SU-DHL-6 (cell line): Measurements from ENCODE around the gene TNNC1.

ENCODE experiments used
- H2AFZ ChIP-seq: fragments of 200-600 bp; sonication (generic); 2 replicates; pipeline ENCODE4 v1.6.1; 2014; ENCODE audit warnings: low read depth, mild to moderate bottlenecking, moderate library complexity, mixed read lengths, antibody characterized with exemption, low read length; ENCODE audit not compliant: severe bottlenecking
- H3F3A ChIP-seq: fragments of 200-600 bp; shearing (Covaris generic); 2 replicates; pipeline ENCODE4 v1.6.0; 2016; ENCODE audit warnings: antibody characterized with exemption, mild to moderate bottlenecking; ENCODE audit not compliant: insufficient read depth
- H3K27ac ChIP-seq: fragments of 200-600 bp; sonication (generic); 2 replicates; pipeline ENCODE4 v1.5.1; 2016; ENCODE audit warnings: low read depth, mild to moderate bottlenecking, low read length, moderate library complexity, mixed read lengths
- H3K27me3 ChIP-seq: fragments of 200-600 bp; sonication (generic), shearing (Covaris generic); 2 replicates; pipeline ENCODE4 v1.6.0; 2014; ENCODE audit warnings: mild to moderate bottlenecking, low read length
- H3K36me3 ChIP-seq: fragments of 200-600 bp; sonication (generic); 2 replicates; pipeline ENCODE4 v1.6.1; 2014; ENCODE audit warnings: mild to moderate bottlenecking, low read length, mixed read lengths
- H3K4me2 ChIP-seq: fragments of 300-600, 200-600 bp; shearing (Covaris generic), sonication (generic); 2 replicates; pipeline ENCODE4 v1.6.0; 2014; ENCODE audit warnings: low read length, low read depth, mild to moderate bottlenecking; ENCODE audit not compliant: poor library complexity, severe bottlenecking
- H3K4me3 ChIP-seq: fragments of 200-600 bp; sonication (generic); 2 replicates; pipeline ENCODE4 v1.5.1; 2014; ENCODE audit warnings: antibody characterized with exemption, low read length, mild to moderate bottlenecking, mixed read lengths; ENCODE audit not compliant: insufficient read depth, poor library complexity, severe bottlenecking
- H3K79me2 ChIP-seq: fragments of 200-600 bp; sonication (generic); 2 replicates; pipeline ENCODE4 v1.6.1; 2014; ENCODE audit warnings: mild to moderate bottlenecking, low read length, moderate library complexity; ENCODE audit not compliant: insufficient read depth
- H3K9ac ChIP-seq: fragments of 200-600 bp; sonication (generic); 2 replicates; pipeline ENCODE4 v1.7.0; 2014; ENCODE audit warnings: mild to moderate bottlenecking, low read length
- H3K9me2 ChIP-seq: fragments of 200-600 bp; sonication (generic); replicated peaks from 2 replicates; pipeline ENCODE4 v1.6.1; 2014; ENCODE audit warnings: low read length; ENCODE audit not compliant: insufficient read depth
- H3K9me3 ChIP-seq: fragments of 200-600 bp; sonication (generic); 2 replicates; pipeline ENCODE4 v1.6.1; 2014; ENCODE audit warnings: low read length, mixed read lengths; ENCODE audit not compliant: insufficient read depth
- H4K20me1 ChIP-seq: fragments of 200-600 bp; sonication (generic); 2 replicates; pipeline ENCODE4 v1.6.1; 2014; ENCODE audit warnings: low read depth, mild to moderate bottlenecking, antibody characterized with exemption, low read length, moderate library complexity, mixed read lengths
- EZH2phosphoT487 ChIP-seq: fragments of 200-600 bp; sonication (generic), shearing (Covaris generic); conservative IDR thresholded peaks from 2 replicates; pipeline ENCODE4 v1.6.1; 2018; ENCODE audit warnings: mild to moderate bottlenecking, antibody characterized with exemption, low read length, moderate library complexity, mixed read lengths
- TF ChIP-seq, protein P1 (sequence below): fragments of 200-600 bp; sonication (generic); IDR thresholded peaks from one replicate; pipeline ENCODE4 v1.5.1; 2017; ENCODE audit warnings: antibody characterized with exemption, mild to moderate bottlenecking, low read length, moderate library complexity; ENCODE audit not compliant: insufficient read depth, poor library complexity, severe bottlenecking

The TNNC1 gene

DNA sequence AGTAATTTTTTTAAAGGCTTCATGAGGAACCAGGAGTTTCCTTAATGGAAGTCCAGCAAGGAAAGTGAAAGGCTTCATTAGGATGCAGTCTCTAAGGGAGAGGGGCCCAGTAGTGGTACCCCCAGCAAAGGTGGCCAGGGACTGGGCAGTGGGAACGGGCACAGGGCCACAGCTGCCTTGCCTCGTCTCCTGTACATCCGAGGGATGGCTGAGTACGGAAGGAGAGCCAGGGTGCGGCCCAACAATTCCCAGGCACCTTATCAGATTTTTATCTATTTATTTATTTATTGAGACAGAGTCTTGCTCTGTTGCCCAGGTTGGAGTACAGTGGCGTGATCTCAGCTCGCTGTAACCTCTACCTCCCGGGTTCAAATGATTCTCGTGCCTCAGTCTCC lies 23.4 kb downstream of the TNNC1 start:
- Histone ChIP-seq H3K9me2 (no peaks in the 10 kb centered on the region), H3F3A (no peaks in the 10 kb centered on the region), H3K27me3 (no peaks in the 10 kb centered on the region), H3K4me2 (no peak overlapping the region), H3K27ac (no peak overlapping the region), H3K36me3 (no peaks in the 10 kb centered on the region), H3K79me2 (no peaks in the 10 kb centered on the region), H3K9me3 (no peaks in the 10 kb centered on the region), H3K4me3 (no peak overlapping the region), H2AFZ (no peak overlapping the region), H3K9ac (no peak overlapping the region), H4K20me1 (no peaks in the 10 kb centered on the region)
- TF ChIP-seq, protein P1, sequence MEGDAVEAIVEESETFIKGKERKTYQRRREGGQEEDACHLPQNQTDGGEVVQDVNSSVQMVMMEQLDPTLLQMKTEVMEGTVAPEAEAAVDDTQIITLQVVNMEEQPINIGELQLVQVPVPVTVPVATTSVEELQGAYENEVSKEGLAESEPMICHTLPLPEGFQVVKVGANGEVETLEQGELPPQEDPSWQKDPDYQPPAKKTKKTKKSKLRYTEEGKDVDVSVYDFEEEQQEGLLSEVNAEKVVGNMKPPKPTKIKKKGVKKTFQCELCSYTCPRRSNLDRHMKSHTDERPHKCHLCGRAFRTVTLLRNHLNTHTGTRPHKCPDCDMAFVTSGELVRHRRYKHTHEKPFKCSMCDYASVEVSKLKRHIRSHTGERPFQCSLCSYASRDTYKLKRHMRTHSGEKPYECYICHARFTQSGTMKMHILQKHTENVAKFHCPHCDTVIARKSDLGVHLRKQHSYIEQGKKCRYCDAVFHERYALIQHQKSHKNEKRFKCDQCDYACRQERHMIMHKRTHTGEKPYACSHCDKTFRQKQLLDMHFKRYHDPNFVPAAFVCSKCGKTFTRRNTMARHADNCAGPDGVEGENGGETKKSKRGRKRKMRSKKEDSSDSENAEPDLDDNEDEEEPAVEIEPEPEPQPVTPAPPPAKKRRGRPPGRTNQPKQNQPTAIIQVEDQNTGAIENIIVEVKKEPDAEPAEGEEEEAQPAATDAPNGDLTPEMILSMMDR, result no peak
- TF ChIP-seq EZH2phosphoT487, result no peak

DNA sequence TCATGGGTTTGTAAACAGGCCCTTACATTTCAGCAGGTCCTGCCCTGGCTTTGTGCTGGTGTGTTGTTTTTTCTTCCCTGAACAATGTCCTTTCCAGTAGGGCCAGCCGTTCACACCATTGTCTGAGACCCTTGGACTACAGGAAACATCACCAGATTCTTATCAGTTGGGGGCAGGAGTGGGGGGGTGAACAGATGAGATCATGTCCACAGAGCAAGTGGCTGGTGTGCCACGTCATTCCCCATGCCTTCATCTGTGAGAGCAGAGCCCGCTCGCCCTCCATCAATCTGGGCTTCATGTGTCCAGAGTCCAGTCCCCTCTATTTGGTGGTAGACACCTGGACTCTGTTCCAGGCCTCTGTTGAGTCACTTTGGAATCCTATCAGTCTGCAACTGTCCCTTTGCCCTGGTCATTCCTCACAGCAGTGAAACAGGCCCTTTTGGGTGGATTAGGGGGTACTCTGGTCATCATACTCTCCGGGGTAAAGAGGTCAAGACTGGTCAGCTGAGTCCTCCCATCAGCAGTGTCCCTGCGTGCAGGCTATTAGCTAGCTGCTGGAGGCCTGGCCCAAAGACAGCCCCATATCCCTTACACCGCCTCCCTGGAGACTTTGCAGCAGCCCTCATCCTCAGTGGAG lies 23.9 kb downstream of the TNNC1 start:
- H3K9ac ChIP-seq, result no peak overlapping the region
- no peaks in the 10 kb centered on the region for H3K9me2 ChIP-seq
- no peaks in the 10 kb centered on the region for H3K79me2 ChIP-seq
- no peaks in the 10 kb centered on the region for H3K9me3 ChIP-seq
- H3K4me3 ChIP-seq, result no peak overlapping the region
- TF ChIP-seq, protein P1, result no peak
- TF ChIP-seq EZH2phosphoT487, result no peak
- H3K4me2 ChIP-seq, result no peak overlapping the region
- no peaks in the 10 kb centered on the region for H3K27me3 ChIP-seq
- no peaks in the 10 kb centered on the region for H3K36me3 ChIP-seq
- no peak overlapping the region for H2AFZ ChIP-seq
- no peaks in the 10 kb centered on the region for H4K20me1 ChIP-seq
- no peak overlapping the region for H3K27ac ChIP-seq
- H3F3A ChIP-seq, result no peaks in the 10 kb centered on the region

DNA sequence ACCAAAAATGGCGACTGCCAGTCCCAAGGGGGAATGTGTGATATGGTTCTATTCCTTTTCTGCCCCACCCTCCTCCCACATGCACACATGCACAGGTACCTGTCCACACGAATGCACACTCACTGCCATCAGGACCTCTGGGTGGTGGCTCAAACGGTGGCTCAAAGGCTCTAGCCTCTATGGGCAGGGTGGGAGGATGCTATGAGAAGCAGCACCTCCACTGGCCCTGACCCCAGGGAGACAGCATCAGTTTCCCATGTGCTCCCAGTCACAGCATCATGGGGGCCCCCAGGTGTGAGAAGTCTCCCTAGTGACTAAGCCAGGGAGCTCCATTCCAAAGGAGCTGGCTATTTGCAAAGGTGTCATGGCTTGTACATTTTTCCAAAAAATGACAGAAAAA lies 24.8 kb downstream of the TNNC1 start:
- no peak overlapping the region for H3K4me3 ChIP-seq
- H3K9me2 ChIP-seq, result no peaks in the 10 kb centered on the region
- no peaks in the 10 kb centered on the region for H4K20me1 ChIP-seq
- no peak overlapping the region for H3K9ac ChIP-seq
- H3K27me3 ChIP-seq, result no peaks in the 10 kb centered on the region
- H3K27ac ChIP-seq, result no peak overlapping the region
- H3K79me2 ChIP-seq, result no peaks in the 10 kb centered on the region
- no peak overlapping the region for H3K4me2 ChIP-seq
- no peak overlapping the region for H2AFZ ChIP-seq
- no peaks in the 10 kb centered on the region; the same call in 1 of the 2 replicates for H3F3A ChIP-seq
- no peaks in the 10 kb centered on the region for H3K36me3 ChIP-seq
- no peaks in the 10 kb centered on the region for H3K9me3 ChIP-seq
- TF ChIP-seq EZH2phosphoT487, result no peak
- TF ChIP-seq, protein P1, result no peak
